BE2C (cell line): ENCODE results near the gene NEU1.
"Not testable (repeated sequence)": the region's sequence is repeated elsewhere in the genome, so short reads cannot be mapped to it uniquely, and the experiment has no call there.

Source experiments
- DNase-seq: peaks from one replicate; pipeline ENCODE4 v3.0.0-alpha.2; 2020
- H3K27me3 ChIP-seq: fragments of 250-450 bp; sonication (Bioruptor Pico); 2 replicates; pipeline ENCODE4 v1.5.1; 2020; ENCODE audit warnings: mild to moderate bottlenecking
- H3K36me3 ChIP-seq: fragments of 250-450 bp; sonication (Bioruptor Pico); 2 replicates; pipeline ENCODE4 v1.5.1; 2020; ENCODE audit warnings: mild to moderate bottlenecking
- H3K4me1 ChIP-seq: fragments of 250-450 bp; sonication (Bioruptor Pico); 2 replicates; pipeline ENCODE4 v1.5.1; 2020
- H3K4me3 ChIP-seq: 2 replicates; pipeline ENCODE4 v1.5.1; 2011; ENCODE audit warnings: low read depth, low read length
- H3K9me3 ChIP-seq: fragments of 250-450 bp; sonication (Bioruptor Pico); 2 replicates; pipeline ENCODE4 v1.5.1; 2020
- CTCF ChIP-seq: IDR thresholded peaks from 2 replicates; pipeline ENCODE4 v1.5.1; 2012; ENCODE audit warnings: mild to moderate bottlenecking, low read depth, low read length

The NEU1 gene

GRCh38 chr6:31822036-31822821 lies 40.4 kb downstream of the NEU1 start:
- Histone ChIP-seq H3K36me3 (no peaks in the 10 kb centered on the region), H3K4me1 (peaks cover 4% of the 10 kb centered on the region; the same call in 1 of the 2 replicates), H3K4me3 (peak overlapping the region; percentile 77), H3K27me3 (no peaks in the 10 kb centered on the region), H3K9me3 (no peaks in the 10 kb centered on the region; the same call in 1 of the 2 replicates)
- DNase-seq = peak; percentile 42
- TF ChIP-seq CTCF = no peak

GRCh38 chr6:31821301-31822035 lies 41.2 kb downstream of the NEU1 start:
- H3K4me3 ChIP-seq = peak overlapping the region; percentile 77
- peaks cover 3% of the 10 kb centered on the region; the same call in 1 of the 2 replicates for H3K4me1 ChIP-seq
- no peaks in the 10 kb centered on the region; the same call in 1 of the 2 replicates for H3K9me3 ChIP-seq
- no peaks in the 10 kb centered on the region for H3K36me3 ChIP-seq
- TF ChIP-seq CTCF = no peak
- DNase-seq = peak; percentile 71
- H3K27me3 ChIP-seq = no peaks in the 10 kb centered on the region

- H3K4me3 ChIP-seq, H3K4me1 ChIP-seq: not testable (repeated sequence)
Observed at GRCh38 chr6:31820399-31820798, 42.2 kb downstream of the NEU1 start.

GRCh38 chr6:31819871-31820299 lies 42.7 kb downstream of the NEU1 start:
- no peak for TF ChIP-seq CTCF
- H3K4me1 ChIP-seq = no peaks in the 10 kb centered on the region
- no peak overlapping the region for H3K4me3 ChIP-seq

More at GRCh38 chr6:31820399-31820798, 42.2 kb downstream of the NEU1 start:
- not testable (repeated sequence) for H3K9me3 ChIP-seq, H3K27me3 ChIP-seq, DNase-seq, H3K36me3 ChIP-seq

GRCh38 chr6:31817929-31818511 lies 44.6 kb downstream of the NEU1 start:
- H3K9me3 ChIP-seq, H3K27me3 ChIP-seq, H3K4me1 ChIP-seq, H3K36me3 ChIP-seq, DNase-seq: not testable (repeated sequence)
- H3K4me3 ChIP-seq = peak overlapping the region; percentile 34

More at GRCh38 chr6:31819871-31820299, 42.7 kb downstream of the NEU1 start:
- DNase-seq = no peak
- no peaks in the 10 kb centered on the region for H3K36me3 ChIP-seq
- H3K9me3 ChIP-seq = no peaks in the 10 kb centered on the region; the same call in 1 of the 2 replicates
- H3K27me3 ChIP-seq = no peaks in the 10 kb centered on the region

GRCh38 chr6:31817133-31817928 lies 45.3 kb downstream of the NEU1 start:
- not testable (repeated sequence) for H3K9me3 ChIP-seq, H3K36me3 ChIP-seq, H3K4me1 ChIP-seq, H3K27me3 ChIP-seq, DNase-seq
- peak overlapping the region; percentile 34 for H3K4me3 ChIP-seq
